PC-3 (cell line): Measurements from ENCODE around the gene SPRR1A. TPM values are rescaled to one million over a fixed set of nuclear protein-coding genes. Genes with fewer than 3 reads are reported as not detected.

Experiments
- ATAC-seq: fragments of 200-7000 bp; cut with Tn5 transposase; 2 replicates; pipeline ENCODE4 v1.9.1; 2020; ENCODE audit warnings: mild to moderate bottlenecking, moderate library complexity
- BruUV-seq: library from RNA; stranded (reverse); fragments of 400-500 nt; replicated peaks from 2 replicates; lab custom pipeline; 2021; lab: Mats Ljungman, UMichigan
- CTCF ChIA-PET: fragments of 300-600 bp; sonication (Branson Sonifier 250); formaldehyde crosslinking; loops from one replicate; lab custom pipeline; 2022; ENCODE audit warnings: antibody characterized with exemption; lab: Charles Lee
- POLR2A ChIA-PET: fragments of 300-600 bp; sonication (Branson Sonifier 250); formaldehyde crosslinking; loops from one replicate; lab custom pipeline; 2022; ENCODE audit warnings: antibody characterized with exemption; ENCODE audit not compliant: unreplicated experiment; lab: Charles Lee
- DNase-seq: peaks from one replicate; pipeline ENCODE4 v3.0.0-alpha.2; 2015
- H2AFZ ChIP-seq: fragments of 300-600 bp; sonication (generic); 2 replicates; pipeline ENCODE4 v1.6.0; 2016; ENCODE audit warnings: antibody characterized with exemption, low read length
- H3F3A ChIP-seq: fragments of 300-600 bp; sonication (generic); one replicate; pipeline ENCODE4 v1.6.0; 2017; ENCODE audit warnings: antibody characterized with exemption, low read length, control low read depth, mild to moderate bottlenecking; ENCODE audit not compliant: unreplicated experiment
- H3K27ac ChIP-seq: fragments of 300-600 bp; sonication (generic); 2 replicates; pipeline ENCODE4 v1.5.1; 2016; ENCODE audit warnings: mild to moderate bottlenecking, low read length
- H3K27me3 ChIP-seq: fragments of 300-600 bp; sonication (generic); 2 replicates; pipeline ENCODE4 v1.6.1; 2016; ENCODE audit warnings: low read length, mixed read lengths
- H3K36me3 ChIP-seq: fragments of 300-600 bp; sonication (generic); 2 replicates; pipeline ENCODE4 v1.6.1; 2016; ENCODE audit warnings: low read depth, mixed run types, low read length, mixed read lengths
- H3K4me1 ChIP-seq: fragments of 300-600 bp; sonication (generic); 2 replicates; pipeline ENCODE4 v1.5.1; 2016; ENCODE audit warnings: low read length; ENCODE audit not compliant: insufficient read depth
- H3K4me2 ChIP-seq: fragments of 300-600 bp; sonication (generic); 2 replicates; pipeline ENCODE4 v1.6.0; 2016; ENCODE audit warnings: low read length
- H3K4me3 ChIP-seq: fragments of 300-600 bp; sonication (generic); 2 replicates; pipeline ENCODE4 v1.5.1; 2016; ENCODE audit warnings: mild to moderate bottlenecking, low read length, mixed read lengths
- H3K79me2 ChIP-seq: fragments of 300-600 bp; sonication (generic); 2 replicates; pipeline ENCODE4 v1.6.1; 2017; ENCODE audit warnings: low read length, mixed read lengths
- H3K9ac ChIP-seq: fragments of 300-600 bp; sonication (generic); 2 replicates; pipeline ENCODE4 v1.6.0; 2016; ENCODE audit warnings: mild to moderate bottlenecking, low read length
- H3K9me2 ChIP-seq: fragments of 300-600 bp; sonication (generic); replicated peaks from 2 replicates; pipeline ENCODE4 v1.6.1; 2016; ENCODE audit warnings: mixed run types, low read length, mixed read lengths
- H3K9me3 ChIP-seq: fragments of 300-600 bp; sonication (generic); 2 replicates; pipeline ENCODE4 v1.6.1; 2016; ENCODE audit warnings: low read length, mixed read lengths
- H4K20me1 ChIP-seq: fragments of 300-600 bp; sonication (generic); 2 replicates; pipeline ENCODE4 v1.6.1; 2016; ENCODE audit warnings: low read length, mixed read lengths
- EZH2 ChIP-seq: fragments of 300-600 bp; sonication (generic); IDR thresholded peaks from one replicate; pipeline ENCODE4 v1.6.1; 2017; ENCODE audit warnings: antibody characterized with exemption, mild to moderate bottlenecking, low read length; ENCODE audit not compliant: unreplicated experiment
- EZH2phosphoT487 ChIP-seq: fragments of 300-600 bp; sonication (generic); IDR thresholded peaks from 2 replicates; pipeline ENCODE4 v1.6.1; 2018; ENCODE audit warnings: mild to moderate bottlenecking, antibody characterized with exemption, low read length, borderline replicate concordance
- intact Hi-C: fragments of 100-400 bp; cut with micrococcal nuclease; formaldehyde crosslinking; loops from 2 replicates; pipeline ENCODE4 v1.9.0; 2023
- total RNA-seq: library from RNA; depleted of rRNA; stranded (reverse); fragments of >200 nt; gene quantifications from 2 replicates; pipeline ENCODE4 v1.2.3, GENCODE V29; 2014
- TF ChIP-seq, protein P1 (sequence below): fragments of 300-600 bp; sonication (generic); conservative IDR thresholded peaks from 2 replicates; pipeline ENCODE4 v1.5.1; 2017; ENCODE audit warnings: antibody characterized with exemption, low read depth, mild to moderate bottlenecking, low read length

Gene SPRR1A
- total RNA-seq, 1 experiment from 2014 or later, result not detected

DNA sequence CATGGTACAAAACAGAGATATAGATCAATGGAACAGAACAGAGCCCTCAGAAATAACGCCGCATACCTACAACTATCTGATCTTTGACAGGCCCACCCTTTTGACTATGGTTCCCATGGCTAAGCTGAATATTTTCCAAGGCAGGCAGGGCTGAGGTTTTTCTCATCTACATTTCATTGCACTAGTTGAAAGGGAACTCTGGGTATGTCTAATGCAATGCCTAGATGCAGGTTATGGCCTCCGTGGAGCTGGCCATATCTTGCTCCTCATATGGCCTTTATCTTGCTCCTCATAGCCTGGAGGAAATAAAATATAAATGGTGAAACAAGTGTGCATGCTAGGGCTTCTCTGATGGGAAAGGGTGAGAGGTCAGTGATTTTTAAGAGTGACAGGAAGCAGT lies 26.3 kb upstream of the SPRR1A start:
- BruUV-seq, result no TSS peak
- H3K4me1 ChIP-seq, result peaks cover 6% of the 10 kb centered on the region
- CTCF ChIA-PET, result no interaction called here

DNA sequence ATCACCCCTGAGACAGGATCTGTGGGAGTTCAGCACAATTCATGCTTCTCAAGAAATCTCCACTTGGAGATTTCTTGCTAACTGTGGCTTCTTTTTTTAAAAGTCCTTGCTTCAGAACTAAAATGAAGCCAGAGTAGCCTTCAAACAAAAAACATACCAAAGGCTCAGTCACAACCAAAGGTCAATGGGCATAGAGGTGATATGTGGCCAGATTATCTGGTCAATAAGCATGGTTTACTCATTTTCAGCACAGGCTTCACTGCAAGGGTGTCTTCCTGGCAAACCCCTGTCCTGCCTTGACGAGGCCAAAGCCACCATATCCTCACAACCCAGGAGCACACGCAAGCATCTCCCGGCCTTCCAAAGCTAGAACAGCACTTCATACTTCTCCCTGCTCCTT lies 24.6 kb upstream of the SPRR1A start:
- no peaks in the 10 kb centered on the region for H3K9me3 ChIP-seq
- H3K4me3 ChIP-seq, result no peak overlapping the region
- ChIA-PET CTCF (no interaction called here), POLR2A (no interaction called here)
- H3K9ac ChIP-seq, result no peak overlapping the region
- H3K36me3 ChIP-seq, result no peaks in the 10 kb centered on the region
- BruUV-seq, result no TSS peak
- peaks cover under 1% of the 10 kb centered on the region for H3K4me1 ChIP-seq
- H3F3A ChIP-seq, result no peaks in the 10 kb centered on the region
- intact Hi-C loops, result no loop called here
- no peaks in the 10 kb centered on the region for H4K20me1 ChIP-seq
- peaks cover 21% of the 10 kb centered on the region for H3K27me3 ChIP-seq
- H2AFZ ChIP-seq, result no peak overlapping the region
- ATAC-seq (no peak), DNase-seq (no peak)
- TF ChIP-seq, protein P1, sequence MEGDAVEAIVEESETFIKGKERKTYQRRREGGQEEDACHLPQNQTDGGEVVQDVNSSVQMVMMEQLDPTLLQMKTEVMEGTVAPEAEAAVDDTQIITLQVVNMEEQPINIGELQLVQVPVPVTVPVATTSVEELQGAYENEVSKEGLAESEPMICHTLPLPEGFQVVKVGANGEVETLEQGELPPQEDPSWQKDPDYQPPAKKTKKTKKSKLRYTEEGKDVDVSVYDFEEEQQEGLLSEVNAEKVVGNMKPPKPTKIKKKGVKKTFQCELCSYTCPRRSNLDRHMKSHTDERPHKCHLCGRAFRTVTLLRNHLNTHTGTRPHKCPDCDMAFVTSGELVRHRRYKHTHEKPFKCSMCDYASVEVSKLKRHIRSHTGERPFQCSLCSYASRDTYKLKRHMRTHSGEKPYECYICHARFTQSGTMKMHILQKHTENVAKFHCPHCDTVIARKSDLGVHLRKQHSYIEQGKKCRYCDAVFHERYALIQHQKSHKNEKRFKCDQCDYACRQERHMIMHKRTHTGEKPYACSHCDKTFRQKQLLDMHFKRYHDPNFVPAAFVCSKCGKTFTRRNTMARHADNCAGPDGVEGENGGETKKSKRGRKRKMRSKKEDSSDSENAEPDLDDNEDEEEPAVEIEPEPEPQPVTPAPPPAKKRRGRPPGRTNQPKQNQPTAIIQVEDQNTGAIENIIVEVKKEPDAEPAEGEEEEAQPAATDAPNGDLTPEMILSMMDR, result no peak
- TF ChIP-seq EZH2 (no peak), EZH2phosphoT487 (no peak)
- no peak overlapping the region for H3K27ac ChIP-seq
- H3K9me2 ChIP-seq, result no peaks in the 10 kb centered on the region
- H3K79me2 ChIP-seq, result no peaks in the 10 kb centered on the region
- H3K4me2 ChIP-seq, result no peak overlapping the region

More for the DNA sequence above, 26.3 kb upstream of the SPRR1A start:
- no peak overlapping the region for H3K4me2 ChIP-seq
- peaks cover 23% of the 10 kb centered on the region for H3K27me3 ChIP-seq
- H3K4me3 ChIP-seq, result no peak overlapping the region
- intact Hi-C loops, result no loop called here
- ATAC-seq, result no peak
- DNase-seq, result no peak
- POLR2A ChIA-PET, result no interaction called here
- H3K9me2 ChIP-seq, result no peaks in the 10 kb centered on the region
- no peak for TF ChIP-seq EZH2phosphoT487
- TF ChIP-seq, protein P1, result no peak
- no peak for TF ChIP-seq EZH2
- no peaks in the 10 kb centered on the region for H3F3A ChIP-seq
- no peaks in the 10 kb centered on the region for H3K9me3 ChIP-seq
- H3K79me2 ChIP-seq, result no peaks in the 10 kb centered on the region
- H2AFZ ChIP-seq, result no peak overlapping the region
- no peaks in the 10 kb centered on the region for H4K20me1 ChIP-seq
- H3K36me3 ChIP-seq, result no peaks in the 10 kb centered on the region
- H3K9ac ChIP-seq, result no peak overlapping the region
- no peak overlapping the region for H3K27ac ChIP-seq

DNA sequence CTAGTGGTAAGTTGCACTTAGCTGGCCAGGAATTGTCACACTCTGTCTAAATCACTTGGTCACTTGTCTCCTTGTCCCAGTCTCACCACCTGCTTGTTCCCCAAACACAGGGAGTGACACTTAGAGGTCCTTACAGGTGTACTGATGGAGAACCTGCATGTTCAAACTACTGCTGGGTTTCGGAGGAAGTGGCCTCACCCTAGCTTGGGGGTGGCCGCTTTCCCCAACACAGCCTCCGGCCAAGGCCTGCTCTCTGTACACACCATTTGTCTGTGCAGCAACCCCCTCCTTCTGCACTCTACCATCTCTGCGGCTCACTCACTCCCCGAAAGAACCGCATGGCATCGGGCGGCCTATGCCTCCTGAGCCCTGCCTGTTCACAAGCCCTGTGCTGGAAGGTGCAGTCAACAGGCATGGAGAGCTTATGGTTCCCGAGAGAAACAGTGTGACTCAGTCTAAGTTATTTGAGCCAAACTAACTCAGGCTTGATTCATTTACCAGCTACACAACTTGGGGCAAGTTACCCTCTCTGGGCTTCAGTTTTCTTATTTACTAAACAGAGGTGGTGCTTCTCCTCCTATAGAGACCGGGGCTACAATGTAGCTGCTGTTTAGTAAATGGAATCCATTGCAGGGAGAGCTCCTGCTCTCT lies 24.0 kb upstream of the SPRR1A start:
- TF ChIP-seq EZH2 (no peak), EZH2phosphoT487 (no peak)
- TF ChIP-seq, protein P1, result no peak
- DNase-seq (peak; percentile 11), ATAC-seq (no peak)
- H3K4me2 ChIP-seq, result no peak overlapping the region
- H2AFZ ChIP-seq, result no peak overlapping the region
- H3K27ac ChIP-seq, result no peak overlapping the region
- ChIA-PET POLR2A (no interaction called here), CTCF (no interaction called here)
- H3K9ac ChIP-seq, result no peak overlapping the region
- H3K9me3 ChIP-seq, result no peaks in the 10 kb centered on the region
- no peaks in the 10 kb centered on the region for H3K79me2 ChIP-seq
- no peaks in the 10 kb centered on the region for H3K9me2 ChIP-seq
- no peaks in the 10 kb centered on the region for H3K4me1 ChIP-seq
- BruUV-seq, result no TSS peak
- no peaks in the 10 kb centered on the region for H3K36me3 ChIP-seq
- H3K4me3 ChIP-seq, result no peak overlapping the region
- H4K20me1 ChIP-seq, result no peaks in the 10 kb centered on the region
- H3F3A ChIP-seq, result no peaks in the 10 kb centered on the region
- intact Hi-C loops, result no loop called here
- peaks cover 21% of the 10 kb centered on the region for H3K27me3 ChIP-seq
